DOHH2 (cell line): Measurements from ENCODE around the gene NBEA.

ENCODE experiments used
- CTCF ChIP-seq: fragments of 200-600 bp; sonication (generic); IDR thresholded peaks from one replicate; pipeline ENCODE4 v1.5.1; 2014; ENCODE audit warnings: antibody characterized with exemption, mild to moderate bottlenecking, low read depth, low read length; ENCODE audit not compliant: poor library complexity, severe bottlenecking
- EZH2phosphoT487 ChIP-seq: fragments of 200-600 bp; sonication (generic); IDR thresholded peaks from 2 replicates; pipeline ENCODE4 v1.6.1; 2017; ENCODE audit warnings: borderline replicate concordance, mild to moderate bottlenecking, antibody characterized with exemption, low read length, moderate library complexity, mixed read lengths

GRCh38 chr13:34931572-34931971 lies 10.5 kb upstream of the NBEA start:
- TF ChIP-seq CTCF (no peak), EZH2phosphoT487 (no peak)
